ENCODE data around the gene PIK3CB. TPM values are rescaled to one million over a fixed set of nuclear protein-coding genes. Genes with fewer than 3 reads are reported as not detected.

PIK3CB gene
- total RNA-seq, 1 donor from 2014 or later, result 14.4 TPM

DNA sequence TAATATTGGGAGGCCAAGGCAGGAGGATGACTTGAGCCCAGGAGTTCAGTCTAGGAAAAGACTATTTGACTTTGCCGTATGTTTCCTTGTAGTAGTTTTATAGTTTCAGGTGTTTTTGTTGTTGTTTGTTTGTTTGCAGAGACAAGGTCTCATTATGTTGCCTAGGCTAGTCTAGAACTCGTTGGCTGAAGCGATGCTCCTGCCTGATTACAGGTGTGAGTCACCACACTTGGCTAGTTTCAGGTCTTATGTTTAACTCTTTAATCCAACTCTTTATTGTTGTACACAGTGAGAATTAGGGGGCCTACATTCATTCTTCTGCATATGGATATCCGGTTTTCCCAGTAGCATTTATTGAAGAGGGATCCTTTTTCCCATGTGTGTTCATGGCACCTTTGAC is 194.2 kb downstream of the PIK3CB start:
- Mint-ChIP-seq H3K4me1 (no peaks in the 10 kb centered on the region), H3K36me3 (ENCODE audit: low read depth) (peaks cover 37% of the 10 kb centered on the region), H3K27me3 (ENCODE audit: low read depth) (no peaks in the 10 kb centered on the region), H3K9me3 (peaks cover 30% of the 10 kb centered on the region), H3K27ac (ENCODE audit: unreplicated experiment) (no peak overlapping the region), H3K4me3 (no peak overlapping the region)
- DNase-seq (ENCODE audit: low read depth, low spot score), result no peak
- TF ChIP-seq, protein P1, sequence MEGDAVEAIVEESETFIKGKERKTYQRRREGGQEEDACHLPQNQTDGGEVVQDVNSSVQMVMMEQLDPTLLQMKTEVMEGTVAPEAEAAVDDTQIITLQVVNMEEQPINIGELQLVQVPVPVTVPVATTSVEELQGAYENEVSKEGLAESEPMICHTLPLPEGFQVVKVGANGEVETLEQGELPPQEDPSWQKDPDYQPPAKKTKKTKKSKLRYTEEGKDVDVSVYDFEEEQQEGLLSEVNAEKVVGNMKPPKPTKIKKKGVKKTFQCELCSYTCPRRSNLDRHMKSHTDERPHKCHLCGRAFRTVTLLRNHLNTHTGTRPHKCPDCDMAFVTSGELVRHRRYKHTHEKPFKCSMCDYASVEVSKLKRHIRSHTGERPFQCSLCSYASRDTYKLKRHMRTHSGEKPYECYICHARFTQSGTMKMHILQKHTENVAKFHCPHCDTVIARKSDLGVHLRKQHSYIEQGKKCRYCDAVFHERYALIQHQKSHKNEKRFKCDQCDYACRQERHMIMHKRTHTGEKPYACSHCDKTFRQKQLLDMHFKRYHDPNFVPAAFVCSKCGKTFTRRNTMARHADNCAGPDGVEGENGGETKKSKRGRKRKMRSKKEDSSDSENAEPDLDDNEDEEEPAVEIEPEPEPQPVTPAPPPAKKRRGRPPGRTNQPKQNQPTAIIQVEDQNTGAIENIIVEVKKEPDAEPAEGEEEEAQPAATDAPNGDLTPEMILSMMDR (conservative IDR thresholded peaks at IDR 0.05), result no peak

DNA sequence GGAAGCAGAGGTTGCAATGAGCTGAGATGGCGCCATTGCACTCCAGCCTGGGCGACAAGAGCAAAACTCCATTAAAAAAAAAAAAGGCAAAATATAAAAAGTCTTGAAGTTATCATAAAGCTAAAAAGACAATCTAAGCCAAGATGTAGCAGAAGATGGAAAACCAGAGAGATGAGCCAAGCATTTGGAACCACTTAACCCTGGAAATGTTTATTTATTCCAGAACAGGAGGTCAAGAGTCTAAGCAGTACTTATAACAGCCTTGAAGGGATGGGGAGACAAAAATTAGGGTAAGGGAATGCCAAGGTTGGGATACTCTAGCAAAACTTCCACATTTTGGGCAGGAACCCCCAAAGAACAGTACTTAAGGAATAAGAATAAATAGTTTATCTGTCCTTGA is 196.1 kb downstream of the PIK3CB start:
- peaks cover 20% of the 10 kb centered on the region for H3K9me3 Mint-ChIP-seq
- H3K36me3 Mint-ChIP-seq (ENCODE audit: low read depth), result peaks cover 26% of the 10 kb centered on the region
- H3K4me3 Mint-ChIP-seq, result no peak overlapping the region
- no peaks in the 10 kb centered on the region for H3K4me1 Mint-ChIP-seq
- H3K27ac Mint-ChIP-seq (ENCODE audit: unreplicated experiment), result no peak overlapping the region
- no peaks in the 10 kb centered on the region for H3K27me3 Mint-ChIP-seq (ENCODE audit: low read depth)
- TF ChIP-seq, protein P1 (conservative IDR thresholded peaks at IDR 0.05), result no peak
- no peak for DNase-seq (ENCODE audit: low read depth, low spot score)

DNA sequence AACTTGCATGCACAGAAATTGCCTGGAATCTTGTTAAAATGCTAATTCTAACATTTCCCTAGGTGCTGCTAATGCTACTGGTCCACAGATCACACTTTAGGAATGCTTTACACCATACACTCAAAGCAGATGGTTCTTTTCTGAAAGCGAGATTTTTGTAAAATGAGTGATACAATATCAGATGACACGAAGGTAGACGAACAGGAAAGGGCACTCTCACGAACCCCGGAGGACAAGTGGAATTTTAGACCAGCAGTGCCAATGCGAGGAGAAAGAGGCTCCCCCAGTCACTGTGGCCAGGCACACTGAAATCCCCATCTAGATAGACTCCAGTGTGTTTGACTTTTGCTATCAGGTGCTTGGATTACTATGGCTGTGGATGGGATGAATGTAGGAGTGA is 205.2 kb downstream of the PIK3CB start:
- H3K36me3 Mint-ChIP-seq (ENCODE audit: low read depth), result peaks cover 6% of the 10 kb centered on the region
- no peak overlapping the region for H3K4me3 Mint-ChIP-seq
- H3K27me3 Mint-ChIP-seq (ENCODE audit: low read depth), result no peaks in the 10 kb centered on the region
- H3K9me3 Mint-ChIP-seq, result no peaks in the 10 kb centered on the region
- no peak overlapping the region for H3K27ac Mint-ChIP-seq (ENCODE audit: unreplicated experiment)
- no peaks in the 10 kb centered on the region for H3K4me1 Mint-ChIP-seq
- no peak for DNase-seq (ENCODE audit: low read depth, low spot score)
- TF ChIP-seq, protein P1 (conservative IDR thresholded peaks at IDR 0.05), result no peak

DNA sequence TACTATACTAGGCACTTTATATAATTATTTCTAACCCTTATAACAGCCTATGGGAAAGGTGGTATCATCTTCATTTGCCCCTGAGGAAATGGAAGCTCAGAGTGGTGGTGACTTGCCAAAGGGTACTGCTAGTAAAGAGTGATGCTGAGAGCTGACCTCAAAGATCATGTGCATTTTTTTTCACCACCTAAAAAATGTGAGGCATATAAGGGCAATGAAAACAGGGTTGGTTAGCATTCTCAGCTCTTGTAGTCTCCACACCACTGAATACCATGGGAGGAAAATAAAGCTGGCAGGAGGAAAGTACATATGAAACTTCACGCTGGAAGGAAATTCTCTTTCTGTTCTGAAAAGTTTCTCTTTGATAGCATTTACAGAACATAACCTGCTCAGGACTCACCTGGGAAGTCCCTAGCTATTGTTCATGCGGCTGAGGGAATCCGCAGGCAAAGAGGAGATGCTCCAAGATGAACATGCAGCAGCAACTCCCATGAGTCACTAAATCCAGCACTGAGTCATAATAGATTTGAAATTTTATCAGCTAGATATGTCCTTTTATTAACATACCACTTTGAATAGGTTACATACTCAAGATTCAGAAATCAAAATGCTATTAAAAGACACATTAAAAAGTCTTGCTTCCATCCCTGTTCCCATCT is 208.9 kb downstream of the PIK3CB start:
- Mint-ChIP-seq H3K9me3 (no peaks in the 10 kb centered on the region), H3K27ac (ENCODE audit: unreplicated experiment) (no peak overlapping the region), H3K4me3 (no peak overlapping the region), H3K36me3 (ENCODE audit: low read depth) (peaks cover 3% of the 10 kb centered on the region), H3K27me3 (ENCODE audit: low read depth) (no peaks in the 10 kb centered on the region), H3K4me1 (no peaks in the 10 kb centered on the region)
- TF ChIP-seq, protein P1 (conservative IDR thresholded peaks at IDR 0.05), result no peak
- DNase-seq (ENCODE audit: low read depth, low spot score), result no peak

DNA sequence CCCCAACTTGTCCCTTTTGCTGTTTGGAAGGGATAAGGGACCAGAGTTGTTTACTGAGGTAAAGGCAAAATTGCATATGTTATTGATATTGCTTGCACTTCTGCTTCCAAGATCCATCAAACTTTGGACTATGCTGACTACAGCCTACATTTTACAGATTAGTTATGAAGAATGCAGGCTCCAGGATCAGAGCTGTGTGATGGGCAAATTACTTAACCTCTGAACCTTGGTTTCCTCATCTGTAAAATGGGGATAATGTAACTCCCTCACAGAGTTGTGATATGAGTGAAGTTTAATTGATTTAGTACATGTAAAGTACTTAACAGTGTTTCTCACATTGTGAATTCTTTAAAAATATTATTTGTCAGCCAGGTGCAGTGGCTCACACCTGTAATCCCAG is 210.2 kb downstream of the PIK3CB start:
- no peaks in the 10 kb centered on the region for H3K9me3 Mint-ChIP-seq
- DNase-seq (ENCODE audit: low read depth, low spot score), result no peak
- H3K27ac Mint-ChIP-seq (ENCODE audit: unreplicated experiment), result no peak overlapping the region
- H3K4me1 Mint-ChIP-seq, result no peaks in the 10 kb centered on the region
- H3K4me3 Mint-ChIP-seq, result no peak overlapping the region
- H3K27me3 Mint-ChIP-seq (ENCODE audit: low read depth), result no peaks in the 10 kb centered on the region
- TF ChIP-seq, protein P1 (conservative IDR thresholded peaks at IDR 0.05), result no peak
- no peaks in the 10 kb centered on the region for H3K36me3 Mint-ChIP-seq (ENCODE audit: low read depth)

Data from neural crest cell (in vitro differentiated cells).